ENCODE data around the gene EXOC4. TPM values are rescaled to one million over a fixed set of nuclear protein-coding genes. Genes with fewer than 3 reads are reported as not detected.

The EXOC4 gene
- total and polyA plus RNA-seq, 2 of the 8 experiments (the other 6 are each of a cell fraction or from before 2014, with no cell fraction given): 27.0 to 67.3 TPM

- TF ChIP-seq CHD7 (IDR thresholded peaks at IDR 0.05; ENCODE audit: insufficient replicate concordance, low read length) (no peak), POU5F1 (IDR thresholded peaks at IDR 0.05; ENCODE audit: low read depth, low read length) (no peak), SAP30 (IDR thresholded peaks at IDR 0.05; ENCODE audit: insufficient read depth, insufficient replicate concordance, low read length) (no peak), YY1 (IDR thresholded peaks at IDR 0.05; ENCODE audit: low read depth, low read length) (no peak), MAX (IDR thresholded peaks at IDR 0.05) (no peak)
Measured at GRCh38 chr7:133563251-133563650, 310.4 kb downstream of the EXOC4 start (continued).
